ENCODE results near the gene TMEM132C.
A peak's percentile ranks its signal among the peaks of the same experiment; 100 is the strongest.

Gene TMEM132C

GRCh38 chr12:128385736-128386135 lies 118.8 kb downstream of the TMEM132C start:
- no peaks in the 10 kb centered on the region for H3K36me3 ChIP-seq (ENCODE audit: control insufficient read depth in 4 of 4, insufficient read depth in 4 of 4, low read length in 3 of 4)
- 99% methylated on average over 9 of the region's 9 CpGs for WGBS (ENCODE audit: insufficient coverage)
- ChIA-PET CTCF (no interaction called here), POLR2A (no interaction called here)
- H3K4me1 ChIP-seq (ENCODE audit: control extremely low read depth in 1 of 4, control insufficient read depth in 4 of 4, insufficient read depth in 4 of 4, low read length in 3 of 4): no peaks in the 10 kb centered on the region
- H3K9me3 ChIP-seq (ENCODE audit: control extremely low read depth in 1 of 5, control insufficient read depth in 4 of 5, insufficient read depth in 2 of 5, low read depth in 1 of 5, low read length in 4 of 5): no peaks in the 10 kb centered on the region
- H3K4me3 ChIP-seq (ENCODE audit: control insufficient read depth in 1 of 7, extremely low read depth in 1 of 7, insufficient read depth in 4 of 7, low read depth in 2 of 7, low read length in 6 of 7): no peak overlapping the region
- no peak overlapping the region for H3K27ac ChIP-seq (ENCODE audit: insufficient read depth in 1 of 2, low read depth in 1 of 2, low read length in 2 of 2, poor library complexity in 1 of 2, severe bottlenecking in 2 of 2)
- DNase-seq: no peak
- peaks cover 0 to 32% (median 14%) of the 10 kb centered on the region in 5 experiments for H3K27me3 ChIP-seq (replicated peaks in 2 of 5; ENCODE audit: control insufficient read depth in 4 of 5, insufficient read depth in 5 of 5, low read length in 4 of 5)

GRCh38 chr12:128387811-128388422 lies 120.9 kb downstream of the TMEM132C start:
- peaks cover 0 to 11% (median 6%) of the 10 kb centered on the region in 5 experiments for H3K27me3 ChIP-seq (replicated peaks in 2 of 5; ENCODE audit: control insufficient read depth in 4 of 5, insufficient read depth in 5 of 5, low read length in 4 of 5)
- POLR2A ChIA-PET: no interaction called here

GRCh38 chr12:128388461-128389000 lies 121.6 kb downstream of the TMEM132C start:
- ChIA-PET CTCF (interaction anchor here (1.6 kb wide), 1 partner anchor 129 kb away, joined by 4 read pairs; no protein-coding TSS in a partner anchor), POLR2A (no interaction called here)
- DNase-seq: no peak
- Histone ChIP-seq H3K9me3 (ENCODE audit: control extremely low read depth in 1 of 5, control insufficient read depth in 4 of 5, insufficient read depth in 2 of 5, low read depth in 1 of 5, low read length in 4 of 5) (no peaks in the 10 kb centered on the region), H3K36me3 (ENCODE audit: control insufficient read depth in 4 of 4, insufficient read depth in 4 of 4, low read length in 3 of 4) (no peaks in the 10 kb centered on the region), H3K27me3 (replicated peaks in 2 of 5; ENCODE audit: control insufficient read depth in 4 of 5, insufficient read depth in 5 of 5, low read length in 4 of 5) (peaks cover 0 to 6% (median 4%) of the 10 kb centered on the region in 5 experiments), H3K4me3 (ENCODE audit: control insufficient read depth in 1 of 7, extremely low read depth in 1 of 7, insufficient read depth in 4 of 7, low read depth in 2 of 7, low read length in 6 of 7) (no peak overlapping the region), H3K4me1 (ENCODE audit: control extremely low read depth in 1 of 4, control insufficient read depth in 4 of 4, insufficient read depth in 4 of 4, low read length in 3 of 4) (no peaks in the 10 kb centered on the region), H3K27ac (ENCODE audit: insufficient read depth in 1 of 2, low read depth in 1 of 2, low read length in 2 of 2, poor library complexity in 1 of 2, severe bottlenecking in 2 of 2) (no peak overlapping the region)
- WGBS (ENCODE audit: insufficient coverage): 21% methylated on average over 10 of the region's 14 CpGs

More at GRCh38 chr12:128387811-128388422, 120.9 kb downstream of the TMEM132C start:
- no peak overlapping the region for H3K4me3 ChIP-seq (ENCODE audit: control insufficient read depth in 1 of 7, extremely low read depth in 1 of 7, insufficient read depth in 4 of 7, low read depth in 2 of 7, low read length in 6 of 7)
- no peaks in the 10 kb centered on the region for H3K9me3 ChIP-seq (ENCODE audit: control extremely low read depth in 1 of 5, control insufficient read depth in 4 of 5, insufficient read depth in 2 of 5, low read depth in 1 of 5, low read length in 4 of 5)
- no peaks in the 10 kb centered on the region for H3K36me3 ChIP-seq (ENCODE audit: control insufficient read depth in 4 of 4, insufficient read depth in 4 of 4, low read length in 3 of 4)
- 36% methylated on average over 17 of the region's 19 CpGs for WGBS (ENCODE audit: insufficient coverage)
- no peaks in the 10 kb centered on the region for H3K4me1 ChIP-seq (ENCODE audit: control extremely low read depth in 1 of 4, control insufficient read depth in 4 of 4, insufficient read depth in 4 of 4, low read length in 3 of 4)
- no peak overlapping the region for H3K27ac ChIP-seq (ENCODE audit: insufficient read depth in 1 of 2, low read depth in 1 of 2, low read length in 2 of 2, poor library complexity in 1 of 2, severe bottlenecking in 2 of 2)
- CTCF ChIA-PET: interaction anchor here (1.1 to 1.6 kb wide), 2 partner anchors 9 to 129 kb away, joined by 3 to 4 read pairs; no protein-coding TSS in a partner anchor
- DNase-seq: peak in 2 of 3 donors; percentile 2 to 18

GRCh38 chr12:128393346-128393745 lies 126.4 kb downstream of the TMEM132C start:
- 83% methylated on average over 1 of the region's 3 CpGs for WGBS (ENCODE audit: insufficient coverage)
- Histone ChIP-seq H3K4me3 (ENCODE audit: control insufficient read depth in 1 of 7, extremely low read depth in 1 of 7, insufficient read depth in 4 of 7, low read depth in 2 of 7, low read length in 6 of 7) (no peak overlapping the region), H3K27ac (ENCODE audit: insufficient read depth in 1 of 2, low read depth in 1 of 2, low read length in 2 of 2, poor library complexity in 1 of 2, severe bottlenecking in 2 of 2) (no peak overlapping the region), H3K9me3 (ENCODE audit: control extremely low read depth in 1 of 5, control insufficient read depth in 4 of 5, insufficient read depth in 2 of 5, low read depth in 1 of 5, low read length in 4 of 5) (no peaks in the 10 kb centered on the region), H3K36me3 (ENCODE audit: control insufficient read depth in 4 of 4, insufficient read depth in 4 of 4, low read length in 3 of 4) (no peaks in the 10 kb centered on the region), H3K27me3 (replicated peaks in 2 of 5; ENCODE audit: control insufficient read depth in 4 of 5, insufficient read depth in 5 of 5, low read length in 4 of 5) (peaks cover 0 to 4% (median 2%) of the 10 kb centered on the region in 5 experiments), H3K4me1 (ENCODE audit: control extremely low read depth in 1 of 4, control insufficient read depth in 4 of 4, insufficient read depth in 4 of 4, low read length in 3 of 4) (no peaks in the 10 kb centered on the region)
- ChIA-PET CTCF (no interaction called here), POLR2A (no interaction called here)
- DNase-seq: no peak

GRCh38 chr12:128394137-128394536 lies 127.2 kb downstream of the TMEM132C start:
- Histone ChIP-seq H3K4me1 (ENCODE audit: control extremely low read depth in 1 of 4, control insufficient read depth in 4 of 4, insufficient read depth in 4 of 4, low read length in 3 of 4) (no peaks in the 10 kb centered on the region), H3K4me3 (ENCODE audit: control insufficient read depth in 1 of 7, extremely low read depth in 1 of 7, insufficient read depth in 4 of 7, low read depth in 2 of 7, low read length in 6 of 7) (no peak overlapping the region), H3K27me3 (replicated peaks in 2 of 5; ENCODE audit: control insufficient read depth in 4 of 5, insufficient read depth in 5 of 5, low read length in 4 of 5) (peaks cover 0 to 3% (median 0%) of the 10 kb centered on the region in 5 experiments), H3K27ac (ENCODE audit: insufficient read depth in 1 of 2, low read depth in 1 of 2, low read length in 2 of 2, poor library complexity in 1 of 2, severe bottlenecking in 2 of 2) (no peak overlapping the region), H3K9me3 (ENCODE audit: control extremely low read depth in 1 of 5, control insufficient read depth in 4 of 5, insufficient read depth in 2 of 5, low read depth in 1 of 5, low read length in 4 of 5) (no peaks in the 10 kb centered on the region), H3K36me3 (ENCODE audit: control insufficient read depth in 4 of 4, insufficient read depth in 4 of 4, low read length in 3 of 4) (no peaks in the 10 kb centered on the region)
- ChIA-PET CTCF (no interaction called here), POLR2A (no interaction called here)
- WGBS (ENCODE audit: insufficient coverage): 67% methylated on average over 1 of the region's 2 CpGs
- DNase-seq: no peak

GRCh38 chr12:128399253-128399652 lies 132.3 kb downstream of the TMEM132C start:
- H3K36me3 ChIP-seq (ENCODE audit: control insufficient read depth in 4 of 4, insufficient read depth in 4 of 4, low read length in 3 of 4): no peaks in the 10 kb centered on the region
- no peak overlapping the region for H3K4me3 ChIP-seq (ENCODE audit: control insufficient read depth in 1 of 7, extremely low read depth in 1 of 7, insufficient read depth in 4 of 7, low read depth in 2 of 7, low read length in 6 of 7)
- no peaks in the 10 kb centered on the region for H3K4me1 ChIP-seq (ENCODE audit: control extremely low read depth in 1 of 4, control insufficient read depth in 4 of 4, insufficient read depth in 4 of 4, low read length in 3 of 4)
- no CpG with 5 or more reads among the region's 1 CpG for WGBS (ENCODE audit: insufficient coverage)
- no peaks in the 10 kb centered on the region for H3K27me3 ChIP-seq (replicated peaks in 2 of 5; ENCODE audit: control insufficient read depth in 4 of 5, insufficient read depth in 5 of 5, low read length in 4 of 5)
- no peak overlapping the region for H3K27ac ChIP-seq (ENCODE audit: insufficient read depth in 1 of 2, low read depth in 1 of 2, low read length in 2 of 2, poor library complexity in 1 of 2, severe bottlenecking in 2 of 2)
- H3K9me3 ChIP-seq (ENCODE audit: control extremely low read depth in 1 of 5, control insufficient read depth in 4 of 5, insufficient read depth in 2 of 5, low read depth in 1 of 5, low read length in 4 of 5): no peaks in the 10 kb centered on the region
- POLR2A ChIA-PET: no interaction called here
- CTCF ChIA-PET: no interaction called here
- no peak for DNase-seq

GRCh38 chr12:128402486-128403243 lies 135.7 kb downstream of the TMEM132C start:
- DNase-seq: no peak
- 76% methylated on average over 12 of the region's 16 CpGs for WGBS (ENCODE audit: insufficient coverage)
- no peak overlapping the region for H3K27ac ChIP-seq (ENCODE audit: insufficient read depth in 1 of 2, low read depth in 1 of 2, low read length in 2 of 2, poor library complexity in 1 of 2, severe bottlenecking in 2 of 2)
- ChIA-PET POLR2A (no interaction called here), CTCF (no interaction called here)
- peaks cover 0 to 6% (median 0%) of the 10 kb centered on the region in 5 experiments for H3K9me3 ChIP-seq (ENCODE audit: control extremely low read depth in 1 of 5, control insufficient read depth in 4 of 5, insufficient read depth in 2 of 5, low read depth in 1 of 5, low read length in 4 of 5)
- H3K4me3 ChIP-seq (ENCODE audit: control insufficient read depth in 1 of 7, extremely low read depth in 1 of 7, insufficient read depth in 4 of 7, low read depth in 2 of 7, low read length in 6 of 7): no peak overlapping the region
- H3K4me1 ChIP-seq (ENCODE audit: control extremely low read depth in 1 of 4, control insufficient read depth in 4 of 4, insufficient read depth in 4 of 4, low read length in 3 of 4): no peaks in the 10 kb centered on the region
- H3K27me3 ChIP-seq (replicated peaks in 2 of 5; ENCODE audit: control insufficient read depth in 4 of 5, insufficient read depth in 5 of 5, low read length in 4 of 5): no peaks in the 10 kb centered on the region
- H3K36me3 ChIP-seq (ENCODE audit: control insufficient read depth in 4 of 4, insufficient read depth in 4 of 4, low read length in 3 of 4): no peaks in the 10 kb centered on the region
